GM21717 (cell line): ENCODE results near the gene TMEM233.

ENCODE experiments used
- ATAC-seq: cut with Tn5 transposase; IDR thresholded peaks from one replicate; pipeline ENCODE4 v1.9.1; 2021; ENCODE audit warnings: mild to moderate bottlenecking, moderate library complexity; ENCODE audit not compliant: unreplicated experiment

TMEM233 gene

GRCh38 chr12:119679081-119679480 lies 85.5 kb downstream of the TMEM233 start:
- no peak for ATAC-seq

DNA sequence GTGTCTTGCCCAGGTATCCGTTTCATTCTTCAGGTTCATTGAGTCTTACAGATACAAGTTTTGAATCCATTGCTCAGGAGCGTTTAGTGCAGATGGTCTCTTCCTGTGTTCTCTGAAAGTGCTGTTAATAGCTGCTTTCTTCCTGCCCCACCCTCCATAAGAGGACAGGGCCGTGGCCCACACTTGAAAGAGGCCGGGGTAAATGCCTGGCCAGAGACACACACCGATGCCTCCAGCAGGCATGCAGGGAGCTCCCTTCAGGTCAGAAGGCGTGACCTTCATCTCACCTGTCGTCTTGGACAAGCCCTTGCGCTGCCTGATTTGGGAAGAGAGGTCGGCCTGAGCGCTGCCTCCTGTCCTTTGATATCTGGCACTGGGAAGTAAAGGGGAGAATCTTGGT lies 85.9 kb downstream of the TMEM233 start:
- ATAC-seq = no peak

DNA sequence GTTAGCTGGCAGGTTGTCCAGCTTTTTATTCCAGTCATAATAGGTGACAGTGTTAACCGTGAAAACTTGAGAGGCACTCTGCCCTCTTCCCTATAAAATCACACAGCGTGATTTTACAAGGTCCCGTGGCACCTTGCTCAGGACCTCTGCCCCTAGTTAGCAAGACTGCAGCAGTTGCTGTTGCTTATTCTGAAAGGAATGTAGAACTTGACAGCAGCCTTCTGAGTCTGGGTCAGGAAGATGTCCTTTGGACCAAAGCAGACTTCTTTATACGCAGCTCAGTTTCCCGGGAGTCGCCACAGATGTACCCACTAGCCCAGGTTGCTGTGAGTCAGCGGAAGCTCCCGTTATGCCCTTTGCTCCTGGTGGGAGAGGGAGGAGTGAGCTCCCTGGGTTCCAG lies 87.5 kb downstream of the TMEM233 start:
- ATAC-seq = no peak

DNA sequence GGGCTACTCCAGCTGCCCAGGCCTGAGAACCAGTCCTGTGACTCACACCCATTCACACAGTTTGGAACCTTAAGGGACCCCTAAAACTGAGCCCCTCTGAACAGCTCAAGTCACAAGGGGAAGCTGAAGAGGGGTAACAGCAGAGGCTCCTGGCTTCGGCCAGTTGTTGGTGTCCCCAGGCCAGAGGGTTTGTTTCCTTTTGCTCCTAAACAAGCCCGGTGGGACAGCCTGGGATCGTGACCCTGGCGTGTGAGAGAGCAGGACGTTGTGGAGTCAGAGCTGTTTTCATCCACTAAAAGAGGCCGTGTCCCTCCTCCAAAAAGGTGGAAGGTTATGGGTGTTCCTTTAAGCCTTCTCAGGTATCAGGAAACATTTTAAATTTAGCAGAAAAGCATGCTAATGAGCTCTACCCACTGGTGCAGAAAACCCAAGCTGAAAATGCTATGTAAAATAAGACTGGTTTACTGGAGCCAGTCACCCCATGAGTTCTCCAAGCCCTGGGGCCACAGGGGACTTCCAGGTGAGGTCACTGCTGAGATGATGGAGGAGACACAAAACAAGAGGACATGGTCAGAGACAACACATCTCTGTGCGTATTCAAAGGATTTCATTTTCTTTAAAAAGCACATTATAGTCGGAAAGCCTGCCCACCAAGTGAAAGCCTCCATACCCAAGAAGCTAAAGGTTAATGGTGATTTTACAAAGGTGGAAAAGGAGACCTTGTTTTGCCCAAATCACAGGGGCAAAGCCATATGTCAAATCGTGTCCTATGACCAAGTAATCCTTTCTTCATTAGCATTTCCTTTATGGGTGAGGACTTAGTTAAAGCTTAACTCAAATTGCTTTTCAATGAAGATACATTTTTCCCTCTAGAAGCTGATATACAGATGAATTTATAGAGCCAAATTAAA lies 88.4 kb downstream of the TMEM233 start:
- ATAC-seq = peak; percentile 55

DNA sequence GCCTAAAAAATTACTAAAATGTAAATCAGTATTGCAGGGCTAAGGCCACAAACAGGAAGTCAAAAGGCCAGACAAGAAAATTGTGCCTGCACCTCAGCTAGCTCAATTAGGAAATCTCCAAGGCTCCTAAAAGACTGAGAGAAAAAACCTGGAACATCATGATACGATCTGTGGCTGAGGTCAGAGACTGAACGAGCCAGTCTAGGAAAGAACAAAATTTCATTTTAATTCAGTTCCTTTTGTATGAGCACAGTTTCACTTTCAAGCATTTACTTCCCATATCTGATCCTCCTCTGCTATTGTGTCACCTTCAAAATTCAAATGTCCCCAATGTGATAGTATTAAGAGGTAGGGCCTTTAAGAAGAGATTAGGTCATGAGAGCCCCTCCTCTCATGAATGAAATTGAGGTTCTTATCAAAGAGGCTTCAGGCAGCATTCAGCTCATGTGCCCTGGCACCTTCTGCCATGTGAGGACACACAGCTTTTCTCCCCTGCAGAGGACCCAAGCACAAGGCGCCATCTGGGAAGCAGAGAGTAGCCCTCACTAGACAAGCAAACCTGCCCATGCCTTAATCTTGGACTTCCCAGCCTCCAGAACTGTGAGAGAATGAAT lies 89.2 kb downstream of the TMEM233 start:
- ATAC-seq = peak; percentile 54

- no peak for ATAC-seq
These were observed 89.8 kb downstream of the TMEM233 start for GRCh38 chr12:119683413-119683812.

DNA sequence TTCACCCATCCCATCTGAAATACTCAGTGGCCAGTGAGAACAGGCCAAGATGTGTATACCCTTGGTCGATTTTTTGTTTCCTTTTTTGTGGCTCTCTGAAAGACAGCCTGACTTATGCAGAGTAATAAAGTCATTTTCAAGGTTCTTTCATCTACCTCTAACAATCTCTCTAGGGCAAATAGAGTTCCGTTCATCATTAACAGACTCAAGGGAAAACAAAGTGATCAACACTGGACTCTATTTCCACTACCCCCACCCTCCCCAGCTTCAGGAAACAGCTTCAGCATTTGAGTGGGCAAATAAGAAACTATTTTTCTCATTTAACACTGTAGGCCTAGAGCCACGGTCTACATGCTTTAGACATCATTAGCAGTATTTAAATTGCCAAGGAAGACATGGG lies 90.2 kb downstream of the TMEM233 start:
- ATAC-seq = no peak

- no peak for ATAC-seq
These were observed 91.3 kb downstream of the TMEM233 start for GRCh38 chr12:119684711-119685369.

DNA sequence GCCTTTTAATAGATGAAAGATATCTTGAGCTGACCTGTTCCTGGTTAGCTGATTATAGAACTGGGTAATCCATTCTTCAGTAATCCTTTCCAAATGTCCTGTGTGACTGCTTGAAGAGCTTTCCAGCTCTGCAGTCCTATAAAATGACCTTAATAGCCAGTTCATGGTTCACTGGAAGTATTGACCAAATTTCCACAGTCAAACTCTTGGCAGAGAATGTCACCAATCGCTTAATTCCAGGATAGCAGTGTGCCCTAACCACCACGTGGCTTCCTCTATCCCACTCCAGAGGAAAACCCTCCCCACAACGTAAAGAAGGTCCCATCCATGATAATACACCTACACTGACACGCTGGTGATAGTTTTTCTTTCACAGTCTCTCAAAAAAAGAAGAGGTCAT lies 91.8 kb downstream of the TMEM233 start:
- no peak for ATAC-seq

GRCh38 chr12:119686355-119686754 lies 92.8 kb downstream of the TMEM233 start:
- no peak for ATAC-seq

DNA sequence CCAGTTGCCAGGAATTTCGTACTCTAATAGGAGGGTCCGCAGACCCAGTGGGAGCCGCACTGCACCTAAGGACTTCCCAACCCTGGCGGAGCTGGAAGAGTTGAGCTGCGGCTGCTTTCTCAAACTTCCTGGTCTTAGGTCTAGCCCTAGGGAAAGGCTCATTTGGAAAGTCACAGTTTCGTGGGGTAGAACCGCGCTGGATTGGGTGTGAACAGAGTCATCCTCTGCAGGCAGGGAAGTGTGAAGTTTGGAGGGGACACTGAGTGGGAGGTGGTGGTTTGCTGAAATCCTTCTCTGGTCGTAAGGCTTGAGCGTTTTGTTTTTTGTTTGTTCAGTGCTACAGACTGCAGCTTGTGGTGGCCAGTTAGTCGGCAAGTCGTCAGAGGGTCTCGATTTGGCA lies 93.2 kb downstream of the TMEM233 start:
- ATAC-seq = no peak

GRCh38 chr12:119687406-119687805 lies 93.8 kb downstream of the TMEM233 start:
- no peak for ATAC-seq

GRCh38 chr12:119687879-119688278 lies 94.3 kb downstream of the TMEM233 start:
- no peak for ATAC-seq

- ATAC-seq = no peak
These were observed 96.4 kb downstream of the TMEM233 start for GRCh38 chr12:119689935-119690500.

- no peak for ATAC-seq
These were observed 97.7 kb downstream of the TMEM233 start for GRCh38 chr12:119691202-119691810.

DNA sequence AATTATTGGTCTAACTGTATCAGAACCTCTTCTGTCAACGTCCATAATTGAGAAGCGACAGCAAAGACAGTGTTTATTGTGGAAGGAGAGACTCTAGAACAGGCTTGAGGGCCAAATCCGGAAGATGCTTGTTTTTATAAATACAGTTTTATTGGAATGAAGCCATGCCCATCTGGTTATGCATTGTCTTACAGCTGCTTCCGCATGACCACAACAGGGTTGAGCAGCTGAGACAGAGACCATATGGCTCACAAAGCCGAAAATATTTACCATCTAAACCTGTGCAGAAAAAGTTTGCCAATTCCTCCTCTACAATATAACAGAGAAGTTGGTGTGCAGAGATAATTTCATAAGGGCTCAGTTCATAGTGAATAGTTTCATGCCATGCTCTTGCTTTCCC lies 98.8 kb downstream of the TMEM233 start:
- ATAC-seq = no peak
